Astrocyte (in vitro differentiated cells and primary cell): ENCODE results near the gene ABI1. TPM values are rescaled to one million over a fixed set of nuclear protein-coding genes. Genes with fewer than 3 reads are reported as not detected.

Experiments
- DNase-seq: peaks from one replicate; pipeline ENCODE4 v3.0.0-alpha.2; 2010; ENCODE audit warnings: low read depth
- FAIRE-seq: peaks from 2 replicates; lab custom pipeline; 2011; peaks lifted over from hg19 to GRCh38; lab: Jason Lieb, UNC
- H2AFZ ChIP-seq: 2 replicates; pipeline ENCODE4 v1.6.0; 2012; ENCODE audit warnings: low read depth, low read length, inconsistent platforms
- H3K27ac ChIP-seq: 2 replicates; pipeline ENCODE4 v1.5.1; 2011; ENCODE audit warnings: low read depth, low read length, inconsistent platforms
- H3K27me3 ChIP-seq: 2 replicates; pipeline ENCODE4 v1.6.0; 2011; ENCODE audit warnings: low read length, inconsistent platforms; ENCODE audit not compliant: insufficient read depth
- H3K36me3 ChIP-seq: 2 replicates; pipeline ENCODE4 v1.5.1; 2011; ENCODE audit warnings: low read length, inconsistent platforms; ENCODE audit not compliant: insufficient read depth
- H3K4me1 ChIP-seq: 2 replicates; pipeline ENCODE4 v1.5.1; 2011; ENCODE audit warnings: low read length, inconsistent platforms; ENCODE audit not compliant: insufficient read depth
- H3K4me2 ChIP-seq: 2 replicates; pipeline ENCODE4 v1.6.0; 2012; ENCODE audit warnings: low read length, inconsistent platforms
- H3K4me3 ChIP-seq: 2 replicates; pipeline ENCODE4 v1.5.1; 2011; ENCODE audit warnings: low read depth, mild to moderate bottlenecking, low read length, inconsistent platforms; ENCODE audit not compliant: insufficient read depth
- H3K79me2 ChIP-seq: 2 replicates; pipeline ENCODE4 v1.6.0; 2012; ENCODE audit warnings: mild to moderate bottlenecking, low read length, inconsistent platforms; ENCODE audit not compliant: insufficient read depth
- H3K9ac ChIP-seq: 2 replicates; pipeline ENCODE4 v1.6.0; 2012; ENCODE audit warnings: mild to moderate bottlenecking, low read length, inconsistent platforms
- H3K9me3 ChIP-seq: 2 replicates; pipeline ENCODE4 v1.5.1; 2012; ENCODE audit warnings: low read depth, mild to moderate bottlenecking, low read length, inconsistent platforms; ENCODE audit not compliant: insufficient read depth
- H4K20me1 ChIP-seq: 2 replicates; pipeline ENCODE4 v1.6.0; 2012; ENCODE audit warnings: low read length, inconsistent platforms; ENCODE audit not compliant: insufficient read depth
- H3K27ac Mint-ChIP-seq: one replicate; pipeline ENCODE4 v1.8.0; 2021; ENCODE audit warnings: mild to moderate bottlenecking, mixed read lengths; ENCODE audit not compliant: unreplicated experiment
- H3K27me3 Mint-ChIP-seq: one replicate; pipeline ENCODE4 v1.8.0; 2021; ENCODE audit warnings: low read depth, mixed read lengths; ENCODE audit not compliant: unreplicated experiment
- H3K36me3 Mint-ChIP-seq: one replicate; pipeline ENCODE4 v1.8.0; 2021; ENCODE audit warnings: low read depth, mixed read lengths; ENCODE audit not compliant: unreplicated experiment
- H3K4me1 Mint-ChIP-seq: one replicate; pipeline ENCODE4 v1.8.0; 2021; ENCODE audit warnings: low read depth, mixed read lengths; ENCODE audit not compliant: unreplicated experiment
- H3K4me3 Mint-ChIP-seq: one replicate; pipeline ENCODE4 v1.8.0; 2021; ENCODE audit warnings: mild to moderate bottlenecking, moderate library complexity, mixed read lengths; ENCODE audit not compliant: unreplicated experiment
- H3K9me3 Mint-ChIP-seq: one replicate; pipeline ENCODE4 v1.8.0; 2021; ENCODE audit warnings: mild to moderate bottlenecking, mixed read lengths; ENCODE audit not compliant: unreplicated experiment
- CTCF ChIP-seq: IDR thresholded peaks from 2 replicates; pipeline ENCODE4 v1.5.1; 2011; ENCODE audit warnings: low read depth, mild to moderate bottlenecking, inconsistent platforms, low read length, moderate library complexity; ENCODE audit not compliant: insufficient read depth
- EZH2 ChIP-seq: IDR thresholded peaks from 2 replicates; pipeline ENCODE4 v1.6.1; 2012; ENCODE audit warnings: mild to moderate bottlenecking, low read length, inconsistent platforms; ENCODE audit not compliant: insufficient read depth
- total RNA-seq: library from RNA; stranded (reverse); gene quantifications from 2 replicates; pipeline ENCODE4 v1.2.1, GENCODE V29; 2021

ABI1 gene
- total RNA-seq, 1 donor from 2014 or later = 65.1 TPM

GRCh38 chr10:26870766-26871165 is 10.0 kb upstream of the ABI1 start:
- DNase-seq (no peak), FAIRE-seq (no peak)
- no peak overlapping the region for H3K4me3 Mint-ChIP-seq
- H3K9me3 ChIP-seq = no peaks in the 10 kb centered on the region
- no peaks in the 10 kb centered on the region for H3K36me3 Mint-ChIP-seq
- H3K9ac ChIP-seq = no peak overlapping the region
- TF ChIP-seq CTCF = no peak
- TF ChIP-seq EZH2 = no peak
- H3K27ac Mint-ChIP-seq = no peak overlapping the region
- no peaks in the 10 kb centered on the region for H3K4me1 Mint-ChIP-seq
- H3K4me2 ChIP-seq = no peak overlapping the region
- H3K4me3 ChIP-seq = no peak overlapping the region
- no peaks in the 10 kb centered on the region for H3K27me3 Mint-ChIP-seq
- no peak overlapping the region for H2AFZ ChIP-seq
- no peak overlapping the region for H3K27ac ChIP-seq
- H3K4me1 ChIP-seq = no peaks in the 10 kb centered on the region
- H4K20me1 ChIP-seq = no peaks in the 10 kb centered on the region
- peaks cover 4% of the 10 kb centered on the region for H3K27me3 ChIP-seq
- no peaks in the 10 kb centered on the region for H3K36me3 ChIP-seq
- H3K9me3 Mint-ChIP-seq = no peaks in the 10 kb centered on the region
- H3K79me2 ChIP-seq = no peaks in the 10 kb centered on the region

GRCh38 chr10:26869528-26869927 is 8.8 kb upstream of the ABI1 start:
- FAIRE-seq (no peak), DNase-seq (no peak)
- Histone ChIP-seq H3K9me3 (no peaks in the 10 kb centered on the region), H3K4me3 (no peak overlapping the region), H3K27me3 (peaks cover 4% of the 10 kb centered on the region), H3K9ac (no peak overlapping the region), H3K27ac (no peak overlapping the region), H2AFZ (no peak overlapping the region), H3K4me2 (no peak overlapping the region), H3K79me2 (no peaks in the 10 kb centered on the region), H4K20me1 (no peaks in the 10 kb centered on the region), H3K36me3 (no peaks in the 10 kb centered on the region), H3K4me1 (no peaks in the 10 kb centered on the region)
- H3K36me3 Mint-ChIP-seq = no peaks in the 10 kb centered on the region
- H3K27me3 Mint-ChIP-seq = no peaks in the 10 kb centered on the region
- no peaks in the 10 kb centered on the region for H3K4me1 Mint-ChIP-seq
- TF ChIP-seq EZH2 (no peak), CTCF (no peak)
- H3K9me3 Mint-ChIP-seq = no peaks in the 10 kb centered on the region
- no peak overlapping the region for H3K27ac Mint-ChIP-seq
- H3K4me3 Mint-ChIP-seq = no peak overlapping the region

GRCh38 chr10:26863351-26864076 is 2.8 kb upstream of the ABI1 start:
- H3K79me2 ChIP-seq = peaks cover 21% of the 10 kb centered on the region
- FAIRE-seq (no peak), DNase-seq (no peak)
- H3K4me3 Mint-ChIP-seq = no peak overlapping the region
- no peak overlapping the region for H3K27ac ChIP-seq
- no peak for TF ChIP-seq CTCF
- no peak for TF ChIP-seq EZH2
- H3K36me3 ChIP-seq = no peaks in the 10 kb centered on the region
- no peak overlapping the region for H3K27ac Mint-ChIP-seq
- no peak overlapping the region for H3K9ac ChIP-seq
- no peaks in the 10 kb centered on the region for H3K4me1 Mint-ChIP-seq
- no peaks in the 10 kb centered on the region for H3K27me3 Mint-ChIP-seq
- peaks cover 7% of the 10 kb centered on the region for H3K4me1 ChIP-seq
- no peaks in the 10 kb centered on the region for H3K36me3 Mint-ChIP-seq
- H3K27me3 ChIP-seq = no peaks in the 10 kb centered on the region
- no peaks in the 10 kb centered on the region for H3K9me3 ChIP-seq
- H2AFZ ChIP-seq = no peak overlapping the region
- H3K4me2 ChIP-seq = no peak overlapping the region
- H3K4me3 ChIP-seq = no peak overlapping the region
- no peaks in the 10 kb centered on the region for H3K9me3 Mint-ChIP-seq
- peaks cover 13% of the 10 kb centered on the region for H4K20me1 ChIP-seq
